Adrenal gland (tissue), 12 donors: Measurements from ENCODE around the gene BHMT2. TPM values are rescaled to one million over a fixed set of nuclear protein-coding genes. Genes with fewer than 3 reads are reported as not detected.

Source experiments
- DNase-seq, 7 donors: peaks; one replicate each; pipeline ENCODE4 v3.0.0-alpha.2; 2019 to 2020
- H3K27ac ChIP-seq, 5 donors: fragments of 200-600 bp; sonication (generic) in 4 of 5; 1 replicate in 3 of 5; 2 replicates in 2 of 5; pipeline versions ENCODE4 v1.5.1 to v1.8.0; 2016 to 2020; ENCODE audit warnings: mild to moderate bottlenecking in 1 of 5
- H3K27me3 ChIP-seq: fragments of 200-600 bp; 2 replicates; pipeline ENCODE4 v1.8.0; 2021
- H3K36me3 ChIP-seq, 2 donors: fragments of 200-600 bp; replicated peaks in 1 of 2; 1 replicate in 1 of 2; 2 replicates in 1 of 2; pipeline versions ENCODE4 v1.5.1 to v1.8.0; 2018 to 2022
- H3K4me1 ChIP-seq, 2 donors: fragments of 200-600 bp; replicated peaks in 1 of 2; 1 replicate in 1 of 2; 2 replicates in 1 of 2; pipeline versions ENCODE4 v1.5.1 to v1.8.0; 2018 to 2021
- H3K4me3 ChIP-seq, 4 donors: fragments of 200-600 bp; sonication (generic) in 3 of 4; one replicate each; pipeline ENCODE4 v1.5.1; 2016 to 2018
- H3K9me3 ChIP-seq, 3 donors: fragments of 200-600 bp; sonication (generic) in 1 of 3; replicated peaks in 1 of 3; 1 replicate in 2 of 3; 2 replicates in 1 of 3; pipeline versions ENCODE4 v1.5.1 to v1.8.0; 2016 to 2021
- CTCF ChIP-seq, 6 experiments: fragments of 450-650 bp in 4 of 6; fragments of 200-600 bp in 2 of 6; sonication (generic) in 1 of 6; IDR thresholded peaks; 1 replicate in 5 of 6; 2 replicates in 1 of 6; pipeline versions ENCODE4 v1.5.1 to v1.8.0; 2016 to 2021; ENCODE audit warnings: antibody characterized with exemption in 6 of 6, mild to moderate bottlenecking in 2 of 6, moderate library complexity in 1 of 6
- POLR2A ChIP-seq, 2 donors: fragments of 450-650 bp; IDR thresholded peaks; one replicate each; pipeline ENCODE4 v1.6.1; 2017; ENCODE audit warnings: antibody characterized with exemption in 2 of 2, mild to moderate bottlenecking in 2 of 2, moderate library complexity in 1 of 2
- WGBS, 4 donors: extraction: QIAGEN DNeasy Blood & Tissue Kit in 2 of 4; methylation state at CpG; one replicate each; pipeline versions ENCODE4 v1.1.5 to v1.1.7; 2013 to 2017; 5-methylcytosine and 5-hydroxymethylcytosine counted together
- intact Hi-C, 2 donors: fragments of 100-400 bp; cut with DNase I; formaldehyde crosslinking; loops; one replicate each; pipeline versions ENCODE4 v1.14.1 to v1.15.0; 2022 to 2023
- polyA plus RNA-seq, 3 donors: library from polyadenylated mRNA; stranded (reverse); fragments of 200-250 nt in 2 of 3; fragments of 350-450 nt in 1 of 3; fragmentation: Illumina TruSeq in 1 of 3; extraction: RNeasy Lipid Tissue Mini Kit (QIAGEN cat#74804) in 1 of 3; gene quantifications; one replicate each; pipeline ENCODE4 v1.2.3, GENCODE V29; 2013 to 2014
- total RNA-seq, 9 donors: library from RNA; depleted of rRNA in 4 of 9; stranded (reverse); fragments of >200 nt in 4 of 9; fragments of 120-200 nt in 1 of 9; fragmentation: NEBNext Ultra II Directional in 1 of 9; extraction: Animal tissue kit (Norgen Biotek cat#: 25700) in 1 of 9; gene quantifications; one replicate each; pipeline versions ENCODE4 v1.1.0 to v1.2.4, GENCODE V29; 2013 to 2023
- donor health status: healthy with polysubstance abuse.
- donor health status: Bipolar disorder and iron deficiency.
- donor health status: DM: yes; HTN: yes; CAD: no.
- donor health status: DM: no; HTN: no; CAD: no.
- donor health status: DM: no; HTN: no; CAD: no.
- donor health status: DM: yes; HTN: yes; CAD: no.

BHMT2 gene
- total and polyA plus RNA-seq, 12 donors = 12.8 to 75.3 (median 27.6) TPM

GRCh38 chr5:79111960-79112702, 42.6 kb downstream of the BHMT2 start:
- H3K27me3 ChIP-seq = peaks cover 37% of the 10 kb centered on the region
- H3K27ac ChIP-seq = no peak overlapping the region
- 8 to 12% (median 10%) methylated on average over 15 to 39 of the region's 39 CpGs for WGBS, 4 donors
- intact Hi-C loops = no loop called here
- H3K4me1 ChIP-seq = peaks cover 0 to 7% of the 10 kb centered on the region in 2 donors
- no peaks in the 10 kb centered on the region for H3K36me3 ChIP-seq
- DNase-seq = no peak
- H3K4me3 ChIP-seq = no peak overlapping the region
- no peak for TF ChIP-seq POLR2A (IDR thresholded peaks at IDR 0.05)
- TF ChIP-seq CTCF (IDR thresholded peaks at IDR 0.05) = no peak
- no peaks in the 10 kb centered on the region for H3K9me3 ChIP-seq

GRCh38 chr5:79112703-79113058, 43.1 kb downstream of the BHMT2 start:
- no peaks in the 10 kb centered on the region for H3K36me3 ChIP-seq
- H3K27ac ChIP-seq = no peak overlapping the region
- no peaks in the 10 kb centered on the region for H3K9me3 ChIP-seq
- peaks cover 37% of the 10 kb centered on the region for H3K27me3 ChIP-seq
- H3K4me3 ChIP-seq = no peak overlapping the region
- WGBS, 4 donors = 73 to 84% (median 77%) methylated on average over 5 of the region's 5 CpGs
- no peak for TF ChIP-seq POLR2A (IDR thresholded peaks at IDR 0.05)
- peaks cover 0 to 7% of the 10 kb centered on the region in 2 donors for H3K4me1 ChIP-seq
- intact Hi-C loops = no loop called here
- no peak for DNase-seq

- WGBS, 4 donors = 60 to 69% (median 65%) methylated on average over 4 of the region's 4 CpGs
- no peaks in the 10 kb centered on the region for H3K36me3 ChIP-seq
- intact Hi-C loops = no loop called here
- no peaks in the 10 kb centered on the region for H3K9me3 ChIP-seq
- no peaks in the 10 kb centered on the region for H3K27me3 ChIP-seq
- H3K4me3 ChIP-seq = no peak overlapping the region
- TF ChIP-seq POLR2A (IDR thresholded peaks at IDR 0.05) = no peak
- TF ChIP-seq CTCF (IDR thresholded peaks at IDR 0.05) = no peak
- DNase-seq = no peak
- no peaks in the 10 kb centered on the region for H3K4me1 ChIP-seq
- H3K27ac ChIP-seq = no peak overlapping the region
Observed at GRCh38 chr5:79119486-79119885, 49.9 kb downstream of the BHMT2 start.

- DNase-seq = no peak
- WGBS, 4 donors = 88 to 89% (median 89%) methylated on average over 4 of the region's 4 CpGs
- TF ChIP-seq CTCF (IDR thresholded peaks at IDR 0.05) (no peak), POLR2A (IDR thresholded peaks at IDR 0.05) (no peak)
Observed at GRCh38 chr5:79120221-79120620, 50.7 kb downstream of the BHMT2 start.

GRCh38 chr5:79122973-79123372, 53.4 kb downstream of the BHMT2 start:
- Histone ChIP-seq H3K27me3 (no peaks in the 10 kb centered on the region), H3K4me1 (no peaks in the 10 kb centered on the region), H3K4me3 (no peak overlapping the region), H3K27ac (no peak overlapping the region), H3K9me3 (no peaks in the 10 kb centered on the region), H3K36me3 (no peaks in the 10 kb centered on the region)
- DNase-seq = no peak
- intact Hi-C loops = no loop called here
- TF ChIP-seq POLR2A (IDR thresholded peaks at IDR 0.05) = no peak
- TF ChIP-seq CTCF (IDR thresholded peaks at IDR 0.05) = no peak

More at GRCh38 chr5:79120221-79120620, 50.7 kb downstream of the BHMT2 start:
- Histone ChIP-seq H3K4me3 (no peak overlapping the region), H3K9me3 (no peaks in the 10 kb centered on the region), H3K27ac (no peak overlapping the region), H3K4me1 (no peaks in the 10 kb centered on the region), H3K27me3 (no peaks in the 10 kb centered on the region), H3K36me3 (no peaks in the 10 kb centered on the region)
- intact Hi-C loops = no loop called here
